Activated CD4-positive, alpha-beta T cell treated with anti-CD3 and anti-CD28 coated beads, Interleukin-2, amount 50 U/mL, for 16 hours (primary cell): ENCODE results near the gene VEGFA.

ENCODE experiments used
- DNase-seq: peaks from one replicate; pipeline ENCODE4 v3.0.0-alpha.2; 2020

The VEGFA gene

GRCh38 chr6:43788301-43788700 is 18.3 kb downstream of the VEGFA start:
- no peak for DNase-seq

GRCh38 chr6:43789447-43789846 is 19.4 kb downstream of the VEGFA start:
- DNase-seq, result no peak

- no peak for DNase-seq
These were observed 20.0 kb downstream of the VEGFA start for GRCh38 chr6:43790031-43790430.

GRCh38 chr6:43791745-43792422 is 21.9 kb downstream of the VEGFA start:
- DNase-seq, result no peak

- DNase-seq, result no peak
These were observed 23.3 kb downstream of the VEGFA start for GRCh38 chr6:43793154-43793874.

GRCh38 chr6:43793875-43794242 is 23.8 kb downstream of the VEGFA start:
- DNase-seq, result no peak

GRCh38 chr6:43795421-43795820 is 25.4 kb downstream of the VEGFA start:
- no peak for DNase-seq

- no peak for DNase-seq
These were observed 26.2 kb downstream of the VEGFA start for GRCh38 chr6:43796168-43796567.

GRCh38 chr6:43796903-43797890 is 27.2 kb downstream of the VEGFA start:
- DNase-seq, result no peak

- DNase-seq, result no peak
These were observed 27.9 kb downstream of the VEGFA start for GRCh38 chr6:43797919-43798318.

- no peak for DNase-seq
These were observed 28.9 kb downstream of the VEGFA start for GRCh38 chr6:43798688-43799444.

GRCh38 chr6:43799551-43800297 is 29.7 kb downstream of the VEGFA start:
- DNase-seq, result no peak

GRCh38 chr6:43800298-43800623 is 30.2 kb downstream of the VEGFA start:
- DNase-seq, result no peak

- DNase-seq, result no peak
These were observed 30.9 kb downstream of the VEGFA start for GRCh38 chr6:43800746-43801494.

GRCh38 chr6:43801495-43802181 is 31.6 kb downstream of the VEGFA start:
- no peak for DNase-seq

GRCh38 chr6:43803055-43803782 is 33.2 kb downstream of the VEGFA start:
- no peak for DNase-seq

GRCh38 chr6:43803783-43804549 is 34.0 kb downstream of the VEGFA start:
- DNase-seq, result no peak

- DNase-seq, result no peak
These were observed 34.7 kb downstream of the VEGFA start for GRCh38 chr6:43804550-43805223.

- no peak for DNase-seq
These were observed 35.7 kb downstream of the VEGFA start for GRCh38 chr6:43805699-43806042.
